Measurements from ENCODE around the gene NDUFS4.
"Not testable (repeated sequence)": the region's sequence is repeated elsewhere in the genome, so short reads cannot be mapped to it uniquely, and the experiment has no call there.

DNA sequence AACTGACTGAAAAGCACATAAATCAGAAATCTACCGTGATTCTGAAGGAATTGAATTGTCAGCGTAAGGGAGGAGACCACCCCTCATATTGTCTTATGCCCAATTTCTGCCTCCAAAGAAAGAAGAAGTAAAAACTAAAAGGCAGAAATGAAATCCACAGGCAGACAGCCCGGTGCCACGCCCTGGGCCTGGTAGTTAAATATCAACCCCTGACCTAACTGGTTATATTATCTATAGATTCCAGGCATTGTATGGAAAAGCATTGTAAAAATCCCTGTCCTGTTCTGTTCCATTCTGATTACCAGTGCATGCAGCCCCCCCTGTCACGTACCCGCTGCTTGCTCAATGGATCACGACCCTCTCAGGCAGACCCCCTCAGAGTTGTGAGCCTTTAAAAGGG, 11.9 kb upstream of the NDUFS4 start:
- TF ChIP-seq EZH2phosphoT487 (IDR thresholded peaks at IDR 0.05; ENCODE audit: insufficient read depth, low read depth); EZH2 (IDR thresholded peaks at IDR 0.05; ENCODE audit: insufficient read depth, poor library complexity, severe bottlenecking): not testable (repeated sequence)
